ENCODE results near the gene APH1B. TPM values are rescaled to one million over a fixed set of nuclear protein-coding genes. Genes with fewer than 3 reads are reported as not detected.

Gene APH1B
- total and polyA plus RNA-seq, 4 donors = 2.0 to 10.6 (median 4.6) TPM

DNA sequence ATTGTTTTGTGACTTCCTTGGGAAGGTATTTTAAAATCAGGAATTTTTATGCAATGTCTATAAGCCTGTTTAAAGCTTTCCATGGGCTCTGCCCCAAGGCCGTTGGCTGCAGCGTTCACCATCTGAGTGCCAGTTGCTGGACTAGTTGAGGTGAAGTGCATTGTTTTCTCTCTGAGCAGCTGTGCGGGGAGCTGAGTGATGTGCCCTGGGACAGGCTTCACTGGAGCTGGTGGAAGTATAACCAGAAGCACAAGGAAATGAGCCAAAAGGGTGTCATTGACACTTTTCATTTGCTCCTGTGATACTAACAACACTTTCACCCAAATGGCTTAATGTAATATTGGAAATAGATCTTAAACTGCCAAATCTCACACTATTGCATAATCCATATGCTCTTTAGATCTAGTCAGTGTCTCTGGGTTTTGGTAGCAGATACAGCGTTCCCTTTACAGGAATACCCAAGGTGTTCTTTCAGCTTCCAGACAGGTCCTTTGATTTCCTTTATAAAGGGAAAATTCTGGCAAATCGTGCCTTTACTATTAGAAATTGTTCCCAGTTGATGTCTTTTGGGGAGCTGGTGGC lies 29.2 kb downstream of the APH1B start (continued):
- TF ChIP-seq, protein P1, sequence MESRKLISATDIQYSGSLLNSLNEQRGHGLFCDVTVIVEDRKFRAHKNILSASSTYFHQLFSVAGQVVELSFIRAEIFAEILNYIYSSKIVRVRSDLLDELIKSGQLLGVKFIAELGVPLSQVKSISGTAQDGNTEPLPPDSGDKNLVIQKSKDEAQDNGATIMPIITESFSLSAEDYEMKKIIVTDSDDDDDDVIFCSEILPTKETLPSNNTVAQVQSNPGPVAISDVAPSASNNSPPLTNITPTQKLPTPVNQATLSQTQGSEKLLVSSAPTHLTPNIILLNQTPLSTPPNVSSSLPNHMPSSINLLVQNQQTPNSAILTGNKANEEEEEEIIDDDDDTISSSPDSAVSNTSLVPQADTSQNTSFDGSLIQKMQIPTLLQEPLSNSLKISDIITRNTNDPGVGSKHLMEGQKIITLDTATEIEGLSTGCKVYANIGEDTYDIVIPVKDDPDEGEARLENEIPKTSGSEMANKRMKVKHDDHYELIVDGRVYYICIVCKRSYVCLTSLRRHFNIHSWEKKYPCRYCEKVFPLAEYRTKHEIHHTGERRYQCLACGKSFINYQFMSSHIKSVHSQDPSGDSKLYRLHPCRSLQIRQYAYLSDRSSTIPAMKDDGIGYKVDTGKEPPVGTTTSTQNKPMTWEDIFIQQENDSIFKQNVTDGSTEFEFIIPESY (IDR thresholded peaks at IDR 0.05) = no peak
- TF ChIP-seq TAF1 (conservative IDR thresholded peaks at IDR 0.05) (no peak), ATF3 (IDR thresholded peaks at IDR 0.05) (no peak)

DNA sequence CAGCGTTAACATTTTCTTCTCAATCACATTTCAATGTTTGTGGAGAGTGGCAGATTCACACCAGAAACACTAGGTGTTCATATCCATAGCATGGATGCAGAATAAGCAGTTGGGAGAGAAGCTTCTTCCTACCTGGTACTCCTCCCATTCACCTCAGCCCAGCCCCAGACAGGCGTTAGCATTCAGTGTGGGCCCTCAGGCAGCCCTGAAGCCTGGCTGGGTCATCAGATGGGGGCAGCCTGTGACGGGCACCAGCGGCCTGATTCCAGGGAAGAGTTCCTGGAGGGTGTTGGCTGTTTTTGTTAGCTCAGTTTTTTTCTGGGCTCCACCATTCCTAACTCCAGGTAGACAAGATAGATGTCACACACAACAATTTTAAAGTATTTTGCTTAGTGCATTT lies 31.1 kb downstream of the APH1B start:
- DNase-seq (ENCODE audit: low spot score) = no peak
- Histone ChIP-seq H3K27ac (ENCODE audit: low read depth in 1 of 2, low read length in 2 of 2) (no peak overlapping the region), H3K27me3 (ENCODE audit: control insufficient read depth in 4 of 4, insufficient read depth in 4 of 4, low read length in 3 of 4) (no peaks in the 10 kb centered on the region), H3K9me3 (ENCODE audit: control insufficient read depth in 4 of 4, low read length in 3 of 4) (no peaks in the 10 kb centered on the region), H3K4me1 (ENCODE audit: control insufficient read depth in 4 of 4, insufficient read depth in 4 of 4, low read length in 3 of 4) (peaks cover 1 to 11% (median 8%) of the 10 kb centered on the region in 4 donors), H3K4me3 (ENCODE audit: low read depth in 1 of 3, low read length in 3 of 3) (no peak overlapping the region), H3K9ac (ENCODE audit: low read depth in 1 of 2, low read length in 2 of 2) (no peak overlapping the region), H3K36me3 (ENCODE audit: control insufficient read depth in 4 of 4, insufficient read depth in 3 of 4, low read depth in 1 of 4, low read length in 3 of 4) (peaks cover 0 to 3% (median 0%) of the 10 kb centered on the region in 4 donors)
- no peak for TF ChIP-seq RAD21 (IDR thresholded peaks at IDR 0.05)
- no peak for TF ChIP-seq JUND (IDR thresholded peaks at IDR 0.05)
- TF ChIP-seq, protein P1 (IDR thresholded peaks at IDR 0.05) = no peak
- no peak for TF ChIP-seq GABPA (IDR thresholded peaks at IDR 0.05 in 1 of 2, conservative IDR thresholded peaks at IDR 0.05 in 1 of 2)
- TF ChIP-seq FOXA1 (IDR thresholded peaks at IDR 0.05) = no peak
- no peak for TF ChIP-seq HNF4G (IDR thresholded peaks at IDR 0.05)
- TF ChIP-seq NR2F2 (IDR thresholded peaks at IDR 0.05) = no peak
- TF ChIP-seq, protein P2, sequence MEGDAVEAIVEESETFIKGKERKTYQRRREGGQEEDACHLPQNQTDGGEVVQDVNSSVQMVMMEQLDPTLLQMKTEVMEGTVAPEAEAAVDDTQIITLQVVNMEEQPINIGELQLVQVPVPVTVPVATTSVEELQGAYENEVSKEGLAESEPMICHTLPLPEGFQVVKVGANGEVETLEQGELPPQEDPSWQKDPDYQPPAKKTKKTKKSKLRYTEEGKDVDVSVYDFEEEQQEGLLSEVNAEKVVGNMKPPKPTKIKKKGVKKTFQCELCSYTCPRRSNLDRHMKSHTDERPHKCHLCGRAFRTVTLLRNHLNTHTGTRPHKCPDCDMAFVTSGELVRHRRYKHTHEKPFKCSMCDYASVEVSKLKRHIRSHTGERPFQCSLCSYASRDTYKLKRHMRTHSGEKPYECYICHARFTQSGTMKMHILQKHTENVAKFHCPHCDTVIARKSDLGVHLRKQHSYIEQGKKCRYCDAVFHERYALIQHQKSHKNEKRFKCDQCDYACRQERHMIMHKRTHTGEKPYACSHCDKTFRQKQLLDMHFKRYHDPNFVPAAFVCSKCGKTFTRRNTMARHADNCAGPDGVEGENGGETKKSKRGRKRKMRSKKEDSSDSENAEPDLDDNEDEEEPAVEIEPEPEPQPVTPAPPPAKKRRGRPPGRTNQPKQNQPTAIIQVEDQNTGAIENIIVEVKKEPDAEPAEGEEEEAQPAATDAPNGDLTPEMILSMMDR (IDR thresholded peaks at IDR 0.05; ENCODE audit: low read depth, low read length, missing input control) = no peak
- TF ChIP-seq HNF4A (conservative IDR thresholded peaks at IDR 0.05) = no peak
- no peak for TF ChIP-seq TAF1 (conservative IDR thresholded peaks at IDR 0.05)
- 92% methylated on average over 4 of the region's 4 CpGs for WGBS

DNA sequence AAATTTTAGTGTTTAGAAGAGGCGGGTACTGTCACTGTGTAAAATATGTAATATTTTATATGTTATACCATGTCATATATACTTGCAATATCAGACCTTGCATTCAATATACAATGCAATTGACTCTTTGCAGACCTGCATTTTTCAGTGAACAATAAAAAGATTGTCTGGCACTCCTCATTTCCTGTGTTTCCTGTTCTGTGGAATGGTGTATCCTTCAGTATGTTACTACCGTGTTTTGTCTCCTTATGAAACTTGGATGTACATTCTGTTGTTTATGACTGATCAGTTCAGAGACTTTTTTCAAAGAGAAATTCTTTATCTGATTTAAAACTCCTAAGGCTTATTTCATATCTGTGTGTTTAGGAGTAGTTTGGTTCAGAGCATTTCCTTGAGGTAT lies 31.5 kb downstream of the APH1B start:
- DNase-seq (ENCODE audit: low spot score) = no peak
- no peak overlapping the region for H3K9ac ChIP-seq (ENCODE audit: low read depth in 1 of 2, low read length in 2 of 2)
- WGBS = 86% methylated on average over 2 of the region's 2 CpGs
- no peaks in the 10 kb centered on the region for H3K27me3 ChIP-seq (ENCODE audit: control insufficient read depth in 4 of 4, insufficient read depth in 4 of 4, low read length in 3 of 4)
- no peak overlapping the region for H3K27ac ChIP-seq (ENCODE audit: low read depth in 1 of 2, low read length in 2 of 2)
- H3K4me1 ChIP-seq (ENCODE audit: control insufficient read depth in 4 of 4, insufficient read depth in 4 of 4, low read length in 3 of 4) = peaks cover 1 to 11% (median 8%) of the 10 kb centered on the region in 4 donors
- TF ChIP-seq HNF4G (IDR thresholded peaks at IDR 0.05) = no peak
- no peaks in the 10 kb centered on the region for H3K36me3 ChIP-seq (ENCODE audit: control insufficient read depth in 4 of 4, insufficient read depth in 3 of 4, low read depth in 1 of 4, low read length in 3 of 4)
- no peak overlapping the region for H3K4me3 ChIP-seq (ENCODE audit: low read depth in 1 of 3, low read length in 3 of 3)
- H3K9me3 ChIP-seq (ENCODE audit: control insufficient read depth in 4 of 4, low read length in 3 of 4) = no peaks in the 10 kb centered on the region
